AG09309 (cell line): ENCODE results near the gene ZNF497.

ENCODE experiments used
- DNase-seq: peaks from one replicate; pipeline ENCODE4 v3.0.0-alpha.2; 2010; ENCODE audit warnings: low read depth
- H3K4me3 ChIP-seq: 2 replicates; pipeline ENCODE4 v1.5.1; 2011; ENCODE audit warnings: mild to moderate bottlenecking, low read depth, low read length, moderate library complexity; ENCODE audit not compliant: control insufficient read depth
- TF ChIP-seq, protein P1 (sequence below): IDR thresholded peaks from 2 replicates; pipeline ENCODE4 v1.5.1; 2011; ENCODE audit warnings: mild to moderate bottlenecking, low read depth, low read length, inconsistent platforms; ENCODE audit not compliant: insufficient read depth, control insufficient read depth; ENCODE audit errors: missing control alignments

ZNF497 gene

DNA sequence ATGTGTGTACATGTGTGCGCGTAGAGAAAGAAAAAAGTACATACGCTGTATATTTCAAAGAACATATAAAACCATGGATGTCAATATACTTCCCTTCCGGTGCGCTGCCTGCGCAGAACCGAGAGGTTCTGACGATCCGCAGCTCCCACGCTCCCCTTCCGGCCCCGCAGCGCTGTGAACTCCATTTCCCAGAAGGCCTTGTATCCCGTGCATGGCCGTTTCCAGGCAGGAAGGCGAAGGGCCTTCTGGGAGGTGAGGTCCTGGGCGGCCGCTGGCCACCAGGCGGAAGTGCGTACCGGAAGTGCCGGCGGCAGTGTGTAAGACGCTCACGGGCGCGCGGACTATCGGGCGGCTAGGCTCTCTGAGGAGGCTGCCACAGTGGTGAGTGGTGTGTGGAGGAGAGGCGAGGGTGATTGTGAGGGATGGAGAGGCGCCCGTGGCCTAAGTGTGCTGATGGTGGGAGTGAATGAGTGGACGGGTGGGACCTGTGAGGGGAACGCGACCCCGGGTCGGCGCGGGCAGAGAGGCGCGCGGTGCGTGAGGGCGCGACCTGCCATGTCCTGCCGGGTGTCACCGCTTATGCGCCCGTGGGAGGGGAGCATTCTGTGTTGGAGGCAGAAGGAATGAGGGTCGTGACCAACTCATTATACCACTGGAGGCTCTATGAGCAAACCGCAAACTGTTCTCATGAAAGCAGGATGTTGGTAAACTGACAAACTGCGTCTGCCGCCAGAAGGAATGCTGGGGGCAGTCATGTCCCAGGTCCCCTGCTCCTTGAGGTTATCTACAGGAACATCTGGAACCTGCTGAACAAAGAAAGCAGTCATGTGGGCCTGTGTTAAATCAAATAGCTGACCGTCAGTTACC is 57.3 kb downstream of the ZNF497 start, which contains the start of gene ERVK3-1:
ERVK3-1 (plus strand) TSS at position 313 of the 867 bp plus-strand sequence. CDS start 6,792 bp downstream, outside the sequence.
- peak; percentile 88 for DNase-seq

DNA sequence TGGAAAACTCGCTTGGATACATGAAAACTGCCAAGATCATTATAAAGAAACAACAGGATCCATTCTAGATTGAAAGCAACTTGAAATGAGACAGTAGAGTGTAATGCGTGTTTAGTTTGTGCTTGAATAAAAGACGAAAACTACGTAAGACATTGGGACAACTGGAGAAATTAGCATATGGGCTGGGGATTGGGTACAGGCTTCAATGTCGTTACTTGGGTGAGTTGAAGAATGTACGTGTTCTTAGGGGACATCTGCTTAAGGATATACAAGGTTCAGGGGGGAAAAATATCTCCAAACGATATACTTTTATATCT is 57.8 kb downstream of the ZNF497 start:
- DNase-seq, result no peak
- TF ChIP-seq, protein P1, sequence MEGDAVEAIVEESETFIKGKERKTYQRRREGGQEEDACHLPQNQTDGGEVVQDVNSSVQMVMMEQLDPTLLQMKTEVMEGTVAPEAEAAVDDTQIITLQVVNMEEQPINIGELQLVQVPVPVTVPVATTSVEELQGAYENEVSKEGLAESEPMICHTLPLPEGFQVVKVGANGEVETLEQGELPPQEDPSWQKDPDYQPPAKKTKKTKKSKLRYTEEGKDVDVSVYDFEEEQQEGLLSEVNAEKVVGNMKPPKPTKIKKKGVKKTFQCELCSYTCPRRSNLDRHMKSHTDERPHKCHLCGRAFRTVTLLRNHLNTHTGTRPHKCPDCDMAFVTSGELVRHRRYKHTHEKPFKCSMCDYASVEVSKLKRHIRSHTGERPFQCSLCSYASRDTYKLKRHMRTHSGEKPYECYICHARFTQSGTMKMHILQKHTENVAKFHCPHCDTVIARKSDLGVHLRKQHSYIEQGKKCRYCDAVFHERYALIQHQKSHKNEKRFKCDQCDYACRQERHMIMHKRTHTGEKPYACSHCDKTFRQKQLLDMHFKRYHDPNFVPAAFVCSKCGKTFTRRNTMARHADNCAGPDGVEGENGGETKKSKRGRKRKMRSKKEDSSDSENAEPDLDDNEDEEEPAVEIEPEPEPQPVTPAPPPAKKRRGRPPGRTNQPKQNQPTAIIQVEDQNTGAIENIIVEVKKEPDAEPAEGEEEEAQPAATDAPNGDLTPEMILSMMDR, result no peak

More for the DNA sequence above, 57.3 kb downstream of the ZNF497 start, which contains the start of gene ERVK3-1:
- TF ChIP-seq, protein P1, result no peak
- peak within 1 kb of the TSS; percentile 91 for H3K4me3 ChIP-seq

More for the DNA sequence above, 57.8 kb downstream of the ZNF497 start:
- H3K4me3 ChIP-seq, result peak overlapping the region; percentile 91
